Spleen (tissue), 7 donors: Measurements from ENCODE around the gene SMCO4.

Experiments
- CTCF ChIP-seq, 11 experiments: fragments of 200-600 bp in 7 of 11; fragments of 450-650 bp in 4 of 11; sonication (generic) in 4 of 11; IDR thresholded peaks in 8 of 11; conservative IDR thresholded peaks in 3 of 11; 1 replicate in 7 of 11; 2 replicates in 4 of 11; pipeline versions ENCODE4 v1.4.0 to v1.8.0; 2016 to 2021; ENCODE audit warnings: antibody characterized with exemption in 11 of 11, inconsistent platforms in 4 of 11, mild to moderate bottlenecking in 1 of 11
- POLR2A ChIP-seq, 3 donors: fragments of 450-650 bp; IDR thresholded peaks; one replicate each; pipeline ENCODE4 v1.5.1; 2017; ENCODE audit warnings: antibody characterized with exemption in 3 of 3, mild to moderate bottlenecking in 1 of 3
- donor health status: DM: no; HTN: no; CAD: no; lungs with moderate emphysema.
- donor health status: DM: no; HTN: no; CAD: no.
- donor health status: DM: no; HTN: no; CAD: no.

- TF ChIP-seq POLR2A (IDR thresholded peaks at IDR 0.05) (no peak), CTCF (IDR thresholded peaks at IDR 0.05 in 8 of 11, conservative IDR thresholded peaks at IDR 0.05 in 3 of 11) (no peak)
Measured at GRCh38 chr11:93485983-93486382, 57.2 kb downstream of the SMCO4 start.
